ENCODE measurements around the gene DNMT3A. TPM values are rescaled to one million over a fixed set of nuclear protein-coding genes. Genes with fewer than 3 reads are reported as not detected.

Gene DNMT3A
- total and polyA plus RNA-seq, 2 experiments from 2014 or later, result 2.5 to 18.4 TPM

DNA sequence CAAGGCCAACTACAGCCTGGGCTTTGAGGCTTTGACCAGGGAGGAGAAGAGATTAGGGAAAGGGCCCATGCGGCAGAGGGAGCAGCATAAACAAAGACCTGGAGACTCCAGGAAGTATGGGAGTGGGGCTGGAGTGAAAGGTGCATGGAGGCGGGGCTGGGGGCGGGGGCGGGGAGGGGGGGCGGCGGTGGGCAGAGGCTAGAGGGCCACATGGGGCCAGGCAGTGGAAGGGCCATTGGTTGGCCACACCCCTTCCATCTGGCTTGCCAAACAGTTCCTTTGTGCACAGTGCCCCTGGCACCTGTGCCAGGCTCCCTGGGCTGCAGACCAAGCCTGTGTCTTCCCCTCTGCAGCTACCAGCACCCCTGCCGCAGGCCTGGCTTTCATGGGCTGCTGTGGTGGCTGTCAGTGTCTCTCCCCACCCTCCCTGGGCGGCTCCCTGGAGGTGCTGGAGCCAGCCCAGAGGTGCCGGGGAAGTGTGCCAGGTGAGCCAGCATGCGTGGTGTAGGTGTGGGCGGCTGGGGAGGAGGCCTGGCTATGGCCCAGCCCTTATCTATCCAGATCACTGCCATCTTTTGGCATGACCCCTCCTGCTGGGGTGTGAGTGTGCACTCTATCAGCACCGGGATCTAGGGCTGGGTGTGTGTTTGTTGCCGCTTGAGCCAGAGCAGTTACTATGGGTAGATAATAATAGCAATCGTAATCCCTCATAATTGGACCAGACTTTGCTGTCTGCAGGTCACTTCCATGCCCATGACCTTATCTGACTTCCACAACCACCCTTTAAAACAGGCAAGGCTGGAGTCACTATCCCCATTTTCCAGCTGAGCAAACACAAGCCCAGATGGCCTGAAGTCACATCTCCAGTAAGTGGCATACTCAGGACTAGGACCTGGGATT is 30.5 kb downstream of the DNMT3A start:
- H3K4me2 ChIP-seq (ENCODE audit: unreplicated experiment), result no peak overlapping the region
- H3K27ac ChIP-seq, result no peak overlapping the region
- TF ChIP-seq EZH2 (IDR thresholded peaks at IDR 0.05; ENCODE audit: insufficient read depth, poor library complexity, severe bottlenecking) (no peak), EZH2phosphoT487 (IDR thresholded peaks at IDR 0.05; ENCODE audit: insufficient read depth, low read depth) (no peak)
- no peak overlapping the region for H2AFZ ChIP-seq
- H4K20me1 ChIP-seq (ENCODE audit: insufficient read depth), result no peaks in the 10 kb centered on the region
- no peaks in the 10 kb centered on the region for H3K36me3 ChIP-seq (ENCODE audit: low read depth)
- no peaks in the 10 kb centered on the region for H3K79me2 ChIP-seq (ENCODE audit: insufficient read depth)
- no peaks in the 10 kb centered on the region for H3K9me2 ChIP-seq (ENCODE audit: insufficient read depth)
- no peak overlapping the region for H3K9ac ChIP-seq
- no peaks in the 10 kb centered on the region for H3K27me3 ChIP-seq (replicated peaks; ENCODE audit: insufficient read depth)
- 71 to 79% methylated on average over 9 to 14 of the region's 14 CpGs for WGBS, 2 experiments (ENCODE audit: low coverage in 1 of 2, low lambda C conversion rate in 2 of 2, missing lambda C conversion rate in 2 of 2)
- H3K9me3 ChIP-seq (ENCODE audit: low read depth), result no peaks in the 10 kb centered on the region
- no peak overlapping the region for H3K4me3 ChIP-seq
- no peaks in the 10 kb centered on the region for H3K4me1 ChIP-seq (ENCODE audit: insufficient read depth)
- in situ Hi-C loops (cut with MboI), result no loop called here
- no peak for DNase-seq
- H3F3A ChIP-seq (ENCODE audit: insufficient read depth), result no peaks in the 10 kb centered on the region

GRCh38 chr2:25310709-25310964 is 31.1 kb downstream of the DNMT3A start:
- no peak overlapping the region for H2AFZ ChIP-seq
- H3K79me2 ChIP-seq (ENCODE audit: insufficient read depth), result no peaks in the 10 kb centered on the region
- no peak overlapping the region for H3K4me3 ChIP-seq
- in situ Hi-C loops (cut with MboI), result no loop called here
- no peak overlapping the region for H3K27ac ChIP-seq
- H3K9ac ChIP-seq, result no peak overlapping the region
- H3K4me1 ChIP-seq (ENCODE audit: insufficient read depth), result no peaks in the 10 kb centered on the region
- DNase-seq, result no peak
- H3K27me3 ChIP-seq (replicated peaks; ENCODE audit: insufficient read depth), result no peaks in the 10 kb centered on the region
- H3K36me3 ChIP-seq (ENCODE audit: low read depth), result no peaks in the 10 kb centered on the region
- TF ChIP-seq EZH2 (IDR thresholded peaks at IDR 0.05; ENCODE audit: insufficient read depth, poor library complexity, severe bottlenecking) (no peak), EZH2phosphoT487 (IDR thresholded peaks at IDR 0.05; ENCODE audit: insufficient read depth, low read depth) (no peak)
- no peaks in the 10 kb centered on the region; the same call in 1 of the 2 replicates for H4K20me1 ChIP-seq (ENCODE audit: insufficient read depth)
- no peaks in the 10 kb centered on the region for H3K9me2 ChIP-seq (ENCODE audit: insufficient read depth)
- no peaks in the 10 kb centered on the region for H3F3A ChIP-seq (ENCODE audit: insufficient read depth)
- H3K9me3 ChIP-seq (ENCODE audit: low read depth), result no peaks in the 10 kb centered on the region
- no peak overlapping the region for H3K4me2 ChIP-seq (ENCODE audit: unreplicated experiment)
- WGBS, 2 experiments (ENCODE audit: low coverage in 1 of 2, low lambda C conversion rate in 2 of 2, missing lambda C conversion rate in 2 of 2), result 95 to 98% methylated on average over 5 of the region's 5 CpGs

DNA sequence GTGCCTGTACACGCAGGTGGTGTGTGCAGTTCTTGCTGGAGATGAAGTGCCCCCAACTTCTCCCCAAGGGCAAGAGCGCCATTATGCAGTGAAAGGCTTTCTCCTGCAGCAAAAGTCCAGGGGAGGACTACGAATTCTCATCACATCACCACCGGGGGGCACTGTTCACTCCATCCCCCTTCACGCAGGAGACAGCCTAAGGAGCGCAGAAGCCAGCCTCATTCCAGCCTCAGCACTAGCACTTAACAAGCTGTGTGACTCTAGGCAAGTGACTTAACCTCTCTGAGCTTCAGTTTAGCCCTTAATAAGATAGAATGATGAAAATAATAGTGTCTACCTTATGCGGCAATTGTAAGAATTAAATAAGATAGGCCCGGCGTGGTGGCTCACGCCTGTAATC is 32.3 kb downstream of the DNMT3A start:
- H3K79me2 ChIP-seq (ENCODE audit: insufficient read depth), result no peaks in the 10 kb centered on the region
- H3K36me3 ChIP-seq (ENCODE audit: low read depth), result no peaks in the 10 kb centered on the region
- TF ChIP-seq EZH2phosphoT487 (IDR thresholded peaks at IDR 0.05; ENCODE audit: insufficient read depth, low read depth), result no peak
- TF ChIP-seq EZH2 (IDR thresholded peaks at IDR 0.05; ENCODE audit: insufficient read depth, poor library complexity, severe bottlenecking), result no peak
- H3K27me3 ChIP-seq (replicated peaks; ENCODE audit: insufficient read depth), result no peaks in the 10 kb centered on the region
- no peak overlapping the region for H3K4me3 ChIP-seq
- H3F3A ChIP-seq (ENCODE audit: insufficient read depth), result no peaks in the 10 kb centered on the region
- DNase-seq, result peak; percentile 54
- 78 to 81% methylated on average over 10 of the region's 10 CpGs for WGBS, 2 experiments (ENCODE audit: low coverage in 1 of 2, low lambda C conversion rate in 2 of 2, missing lambda C conversion rate in 2 of 2)
- no peak overlapping the region for H3K9ac ChIP-seq
- no peaks in the 10 kb centered on the region for H3K9me2 ChIP-seq (ENCODE audit: insufficient read depth)
- H3K27ac ChIP-seq, result no peak overlapping the region
- H4K20me1 ChIP-seq (ENCODE audit: insufficient read depth), result no peaks in the 10 kb centered on the region; the same call in 1 of the 2 replicates
- H3K4me1 ChIP-seq (ENCODE audit: insufficient read depth), result no peaks in the 10 kb centered on the region
- H3K4me2 ChIP-seq (ENCODE audit: unreplicated experiment), result no peak overlapping the region
- H2AFZ ChIP-seq, result no peak overlapping the region
- H3K9me3 ChIP-seq (ENCODE audit: low read depth), result no peaks in the 10 kb centered on the region
- in situ Hi-C loops (cut with MboI), result no loop called here

- no peak for TF ChIP-seq EZH2phosphoT487 (IDR thresholded peaks at IDR 0.05; ENCODE audit: insufficient read depth, low read depth)
- TF ChIP-seq EZH2 (IDR thresholded peaks at IDR 0.05; ENCODE audit: insufficient read depth, poor library complexity, severe bottlenecking), result no peak
- Histone ChIP-seq H3K36me3 (ENCODE audit: low read depth) (no peaks in the 10 kb centered on the region), H3F3A (ENCODE audit: insufficient read depth) (no peaks in the 10 kb centered on the region), H2AFZ (no peak overlapping the region), H3K4me3 (no peak overlapping the region), H3K4me2 (ENCODE audit: unreplicated experiment) (no peak overlapping the region), H3K9ac (no peak overlapping the region), H3K79me2 (ENCODE audit: insufficient read depth) (no peaks in the 10 kb centered on the region), H3K27ac (no peak overlapping the region), H3K9me3 (ENCODE audit: low read depth) (no peaks in the 10 kb centered on the region), H4K20me1 (ENCODE audit: insufficient read depth) (no peaks in the 10 kb centered on the region; the same call in 1 of the 2 replicates), H3K27me3 (replicated peaks; ENCODE audit: insufficient read depth) (no peaks in the 10 kb centered on the region), H3K4me1 (ENCODE audit: insufficient read depth) (no peaks in the 10 kb centered on the region), H3K9me2 (ENCODE audit: insufficient read depth) (no peaks in the 10 kb centered on the region)
- WGBS, 2 experiments (ENCODE audit: low coverage in 1 of 2, low lambda C conversion rate in 2 of 2, missing lambda C conversion rate in 2 of 2), result 94 to 98% methylated on average over 6 of the region's 6 CpGs
- no peak for DNase-seq
- in situ Hi-C loops (cut with MboI), result no loop called here
Observed at GRCh38 chr2:25308599-25308998, 33.1 kb downstream of the DNMT3A start.
